KOPT-K1 (cell line): Measurements from ENCODE around the gene MSMP.
A peak's percentile ranks its signal among the peaks of the same experiment; 100 is the strongest.

Experiments used
- H3K27ac ChIP-seq: fragments of 200-600 bp; sonication (generic); 2 replicates; pipeline ENCODE4 v1.5.1; 2016; ENCODE audit warnings: antibody characterized with exemption, mild to moderate bottlenecking, low read depth, low read length; ENCODE audit not compliant: poor library complexity, severe bottlenecking
- H3K36me3 ChIP-seq: fragments of 200-600 bp; sonication (generic); 2 replicates; pipeline ENCODE4 v1.5.1; 2017; ENCODE audit warnings: antibody characterized with exemption, mild to moderate bottlenecking, low read length, moderate library complexity; ENCODE audit not compliant: insufficient read depth
- H3K9me3 ChIP-seq: fragments of 200-600 bp; sonication (generic); 2 replicates; pipeline ENCODE4 v1.5.1; 2017; ENCODE audit warnings: antibody characterized with exemption, low read length, mild to moderate bottlenecking; ENCODE audit not compliant: insufficient read depth, poor library complexity, severe bottlenecking

The MSMP gene

GRCh38 chr9:35757892-35758275, 3.8 kb upstream of the MSMP start:
- H3K9me3 ChIP-seq, result no peaks in the 10 kb centered on the region
- H3K36me3 ChIP-seq, result peaks cover 5% of the 10 kb centered on the region; the same call in 1 of the 2 replicates
- no peak overlapping the region for H3K27ac ChIP-seq

GRCh38 chr9:35757226-35757891, 3.3 kb upstream of the MSMP start:
- peak overlapping the region; percentile 66 for H3K27ac ChIP-seq

GRCh38 chr9:35756275-35757225, 2.5 kb upstream of the MSMP start:
- H3K36me3 ChIP-seq, result peaks cover 13% of the 10 kb centered on the region; the same call in 1 of the 2 replicates
- H3K9me3 ChIP-seq, result no peaks in the 10 kb centered on the region
- peak overlapping the region; percentile 66 for H3K27ac ChIP-seq

More at GRCh38 chr9:35757226-35757891, 3.3 kb upstream of the MSMP start:
- Histone ChIP-seq H3K36me3 (peaks cover 10% of the 10 kb centered on the region; the same call in 1 of the 2 replicates), H3K9me3 (no peaks in the 10 kb centered on the region)

- no peak overlapping the region for H3K27ac ChIP-seq
- H3K9me3 ChIP-seq, result no peaks in the 10 kb centered on the region
- peaks cover 13% of the 10 kb centered on the region; the same call in 1 of the 2 replicates for H3K36me3 ChIP-seq
These were observed 995 bp upstream of the MSMP start for GRCh38 chr9:35755071-35755470.

- H3K36me3 ChIP-seq, result peaks cover 13% of the 10 kb centered on the region; the same call in 1 of the 2 replicates
- no peaks in the 10 kb centered on the region for H3K9me3 ChIP-seq
- H3K27ac ChIP-seq, result no peak overlapping the region
These were observed 610 bp downstream of the MSMP start for GRCh38 chr9:35753466-35753865.

GRCh38 chr9:35750256-35750531, 3.9 kb downstream of the MSMP start:
- H3K36me3 ChIP-seq, result peaks cover 13% of the 10 kb centered on the region; the same call in 1 of the 2 replicates
- no peaks in the 10 kb centered on the region for H3K9me3 ChIP-seq
- no peak overlapping the region for H3K27ac ChIP-seq

- Histone ChIP-seq H3K27ac (peak overlapping the region; percentile 59), H3K36me3 (peaks cover 15% of the 10 kb centered on the region; the same call in 1 of the 2 replicates), H3K9me3 (no peaks in the 10 kb centered on the region)
These were observed 4.4 kb downstream of the MSMP start for GRCh38 chr9:35749515-35750255.

GRCh38 chr9:35748858-35749514, 5.1 kb downstream of the MSMP start, which contains the start of the genes GBA2 and RGP1:
Gene GBA2, minus strand, starts transcription at chr9:35749228. Its CDS starts 524 bp downstream, at chr9:35748704.
Gene RGP1, plus strand, starts transcription at chr9:35749287. Its CDS starts 469 bp downstream, at chr9:35749756.
- Histone ChIP-seq H3K27ac (peak within 1 kb of the TSS; percentile 59), H3K36me3 (peaks cover 22% of the 10 kb centered on the region), H3K9me3 (no peaks in the 10 kb centered on the region)

GRCh38 chr9:35748242-35748857, 5.7 kb downstream of the MSMP start:
- H3K9me3 ChIP-seq, result no peaks in the 10 kb centered on the region
- peaks cover 28% of the 10 kb centered on the region for H3K36me3 ChIP-seq
- peak overlapping the region; percentile 59 for H3K27ac ChIP-seq

GRCh38 chr9:35746583-35746982, 7.5 kb downstream of the MSMP start:
- peaks cover 23% of the 10 kb centered on the region for H3K36me3 ChIP-seq
- no peaks in the 10 kb centered on the region for H3K9me3 ChIP-seq
- no peak overlapping the region for H3K27ac ChIP-seq

- Histone ChIP-seq H3K27ac (no peak overlapping the region), H3K9me3 (no peaks in the 10 kb centered on the region), H3K36me3 (peaks cover 28% of the 10 kb centered on the region)
These were observed 8.5 kb downstream of the MSMP start for GRCh38 chr9:35745569-35745968.

GRCh38 chr9:35743880-35744518, 10.1 kb downstream of the MSMP start:
- no peak overlapping the region for H3K27ac ChIP-seq
- no peaks in the 10 kb centered on the region for H3K9me3 ChIP-seq
- H3K36me3 ChIP-seq, result peaks cover 44% of the 10 kb centered on the region

- peaks cover 49% of the 10 kb centered on the region for H3K36me3 ChIP-seq
- H3K9me3 ChIP-seq, result no peaks in the 10 kb centered on the region
- no peak overlapping the region for H3K27ac ChIP-seq
These were observed 10.6 kb downstream of the MSMP start for GRCh38 chr9:35743452-35743851.

- peaks cover 66% of the 10 kb centered on the region for H3K36me3 ChIP-seq
- H3K9me3 ChIP-seq, result no peaks in the 10 kb centered on the region
- H3K27ac ChIP-seq, result no peak overlapping the region
These were observed 12.3 kb downstream of the MSMP start for GRCh38 chr9:35741740-35742139.
